OCI-LY3 (cell line): ENCODE data around the gene ITFG1.
"Not testable (repeated sequence)": the region's sequence is repeated elsewhere in the genome, so short reads cannot be mapped to it uniquely, and the experiment has no call there.

Experiments
- CTCF ChIP-seq: fragments of 200-600, 300-600 bp; sonication (generic); IDR thresholded peaks from 2 replicates; pipeline ENCODE4 v1.5.1; 2014; ENCODE audit warnings: antibody characterized with exemption, low read length, low read depth
- EZH2phosphoT487 ChIP-seq: fragments of 200-600 bp; shearing (Covaris generic); IDR thresholded peaks from 2 replicates; pipeline ENCODE4 v1.6.1; 2018; ENCODE audit warnings: antibody characterized with exemption, mixed run types, low read depth

GRCh38 chr16:47434274-47434673 is 26.6 kb downstream of the ITFG1 start:
- not testable (repeated sequence) for TF ChIP-seq CTCF, EZH2phosphoT487
